ENCODE results near the gene TNFSF15.

Gene TNFSF15

DNA sequence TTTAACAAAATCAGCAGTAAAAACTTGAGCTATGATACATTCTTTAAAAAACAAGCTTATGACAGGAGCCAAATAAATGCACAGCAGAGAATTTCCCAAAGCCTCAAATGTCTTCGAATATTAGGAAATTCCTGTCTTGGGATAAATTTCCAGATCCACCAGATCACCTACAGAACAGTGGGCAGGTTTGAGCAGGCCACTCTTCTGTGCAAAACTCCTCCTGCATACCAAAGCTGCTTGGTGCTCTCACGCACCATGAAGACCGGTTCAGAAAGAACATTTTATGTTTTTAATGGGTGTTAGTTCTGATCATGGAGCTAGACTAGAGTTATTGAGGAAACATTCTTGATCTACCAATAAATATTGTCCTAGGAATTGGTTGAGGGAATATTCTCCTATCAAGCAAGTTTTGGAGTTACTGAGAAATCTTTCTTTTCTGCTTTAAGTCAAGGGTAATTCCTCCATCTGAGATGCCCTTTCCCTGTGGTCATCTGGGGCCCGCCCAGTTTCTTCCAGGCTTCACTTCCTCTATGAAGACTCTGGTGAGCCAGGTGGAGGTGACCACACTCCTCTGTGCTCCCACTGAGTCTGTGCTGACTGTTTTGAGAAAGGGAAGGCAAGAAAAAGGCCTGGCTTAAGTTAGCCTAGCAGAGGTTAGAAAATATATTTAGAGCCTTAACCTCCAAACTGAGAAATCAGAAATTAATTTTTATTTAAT, 17.9 kb downstream of the TNFSF15 start:
- no peak for DNase-seq (ENCODE audit: low spot score)

DNA sequence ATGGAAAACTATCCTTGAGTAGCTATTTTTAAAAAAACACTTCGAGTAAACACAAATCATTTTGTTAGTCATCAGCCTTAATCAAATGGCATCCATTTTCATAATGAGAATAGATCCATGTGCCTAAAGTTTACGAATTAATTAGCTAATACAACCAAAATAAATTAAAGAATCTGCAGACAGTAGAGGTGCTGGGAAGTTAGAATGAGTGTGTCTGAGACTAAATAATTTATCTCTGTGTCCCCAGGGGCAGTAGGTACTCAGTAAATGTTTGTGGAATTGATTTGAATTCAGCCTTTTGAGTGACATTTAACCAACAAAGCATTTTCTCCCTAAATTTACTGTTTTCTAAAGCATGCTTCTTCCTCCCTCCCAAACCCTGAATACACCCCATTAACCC, 18.6 kb downstream of the TNFSF15 start:
- DNase-seq (ENCODE audit: low spot score) = no peak

DNA sequence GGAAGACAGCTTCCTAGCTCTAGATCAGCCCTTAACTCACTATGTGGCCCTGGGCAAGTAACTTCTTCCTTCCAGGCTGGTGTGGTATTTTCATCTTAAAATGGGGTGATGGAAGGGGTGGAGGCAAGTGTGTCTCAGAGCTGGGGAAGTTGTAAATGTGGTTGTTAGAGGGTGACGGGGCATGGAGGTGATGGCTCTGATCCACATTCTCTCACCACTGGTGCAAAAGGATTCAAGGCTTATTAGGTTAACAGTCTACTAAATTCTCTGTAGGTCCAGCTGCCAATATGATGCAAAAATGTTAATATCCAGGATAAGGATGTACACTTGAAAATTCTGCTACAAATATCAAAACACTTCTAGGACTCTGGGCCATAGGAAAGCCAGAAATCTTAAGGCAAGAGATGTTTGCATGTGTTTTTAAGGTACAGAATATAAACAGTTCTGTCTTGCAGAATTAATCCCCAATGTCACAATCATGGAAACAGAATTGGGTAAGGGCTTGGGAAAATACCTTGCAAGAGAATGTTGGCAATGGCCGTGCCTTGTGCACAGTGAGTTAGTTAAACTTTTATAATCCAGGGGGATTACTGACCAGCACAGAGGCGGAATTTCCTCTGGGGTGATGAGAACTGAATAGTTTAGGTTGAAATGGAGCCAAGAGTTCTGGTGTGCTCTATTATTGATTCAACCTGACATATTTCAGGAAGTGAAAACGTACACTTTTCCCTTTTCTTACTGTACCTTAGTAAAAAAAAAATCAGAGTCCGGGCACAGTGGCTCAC, 19.8 kb downstream of the TNFSF15 start:
- DNase-seq (ENCODE audit: low spot score) = no peak

DNA sequence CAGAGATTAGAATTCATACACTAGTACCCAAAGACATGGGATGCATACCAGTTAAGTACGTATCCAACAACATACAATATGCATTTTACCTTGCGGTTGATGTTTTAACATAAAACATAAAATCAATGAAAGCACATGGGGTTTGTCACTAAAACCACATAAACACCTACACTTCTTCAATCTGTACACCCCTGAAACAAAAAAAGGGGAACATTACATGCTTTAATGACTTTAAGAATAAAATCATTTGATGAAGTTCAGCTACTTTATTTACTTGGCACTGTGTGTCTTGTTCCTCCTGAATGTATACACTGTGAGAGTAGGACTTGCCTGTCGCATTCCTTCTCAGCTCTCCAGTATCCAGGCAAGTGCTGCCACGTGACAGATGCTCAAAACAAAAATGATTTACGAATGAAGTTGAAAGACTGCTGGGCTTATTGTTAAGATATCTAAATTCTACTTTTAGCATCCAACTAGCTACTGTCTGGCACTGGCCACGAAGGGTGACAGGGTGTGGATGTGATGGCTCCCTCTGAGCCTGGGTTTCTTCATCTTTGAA, 21.0 kb downstream of the TNFSF15 start:
- no peak for DNase-seq (ENCODE audit: low spot score)

DNA sequence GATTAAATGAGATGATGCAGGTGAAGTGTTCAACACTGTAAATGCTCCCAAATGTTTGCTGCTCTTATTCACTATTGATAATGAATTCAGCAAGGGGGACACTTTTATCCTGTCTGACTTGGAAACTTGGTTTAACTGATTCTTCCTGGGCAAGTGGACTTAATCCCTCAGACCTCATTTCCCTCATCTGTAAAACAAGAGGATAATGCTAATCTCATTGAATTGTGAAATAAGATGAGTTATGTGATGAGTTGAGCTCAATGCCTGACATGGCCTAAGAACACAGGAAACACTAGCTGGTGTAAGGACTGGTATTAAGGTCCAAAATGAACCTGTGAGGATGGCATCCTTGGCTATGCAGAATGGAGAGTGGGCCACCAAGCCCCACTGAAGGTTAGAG, 23.3 kb downstream of the TNFSF15 start:
- no peak for DNase-seq (ENCODE audit: low spot score)

DNA sequence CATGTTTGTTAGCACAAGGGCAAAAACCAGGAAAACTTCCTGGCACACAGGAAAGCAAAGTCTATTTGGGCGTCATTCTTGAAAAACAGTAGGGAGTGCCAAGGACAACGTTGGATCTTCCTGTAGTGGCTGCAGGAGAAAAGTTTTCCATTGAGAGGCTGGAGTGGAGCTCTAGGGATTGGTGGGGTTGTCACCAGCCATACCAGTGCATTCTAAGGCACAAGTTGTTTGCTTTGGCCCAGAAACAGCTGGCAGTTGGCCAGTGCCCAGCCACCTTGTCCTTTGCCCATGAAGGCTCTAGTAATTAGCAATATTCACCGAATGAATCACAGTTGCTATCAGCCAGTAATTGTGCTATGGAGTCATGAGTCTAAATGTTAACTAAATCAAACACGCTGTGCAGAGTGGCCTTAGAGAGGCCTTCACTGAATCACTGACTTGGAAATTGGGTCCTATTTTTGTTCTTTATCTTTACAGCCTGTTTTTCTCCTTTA, 26.4 kb downstream of the TNFSF15 start:
- DNase-seq (ENCODE audit: low spot score) = no peak

DNA sequence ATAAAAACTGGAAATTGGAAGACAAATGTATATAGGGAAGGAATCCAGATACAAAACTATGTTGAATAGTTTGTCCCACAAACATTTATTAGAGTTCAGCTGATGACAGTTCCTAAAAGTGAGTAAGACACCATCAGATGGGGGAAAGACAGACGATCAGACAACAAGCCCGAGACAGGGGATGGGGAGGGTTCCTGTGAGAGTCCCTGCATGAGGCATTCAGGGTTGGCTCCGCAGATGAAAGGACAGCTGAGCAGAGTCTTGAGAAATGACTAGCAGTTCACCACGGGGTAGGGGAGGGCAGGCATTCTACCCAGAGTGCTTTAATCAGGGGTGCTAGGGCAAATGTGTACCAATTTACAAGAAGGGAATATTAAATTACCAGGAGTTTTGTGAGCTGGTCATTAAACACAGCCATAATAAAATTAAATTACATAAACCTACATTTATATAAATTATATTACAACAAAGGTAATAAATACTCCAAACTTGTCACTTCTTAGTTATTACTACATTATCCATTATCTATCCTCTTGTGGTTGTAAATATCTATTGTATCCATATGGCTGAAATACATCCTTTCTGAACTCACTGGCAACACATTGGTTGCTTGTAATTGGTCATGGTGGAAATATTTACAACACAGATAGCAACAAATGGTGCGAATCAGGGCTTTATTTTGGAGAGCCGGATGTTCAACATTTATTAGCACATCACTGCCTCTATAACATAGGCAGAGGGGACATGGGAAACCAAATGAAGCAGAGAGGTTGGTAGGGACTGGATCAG, 27.8 kb downstream of the TNFSF15 start:
- DNase-seq (ENCODE audit: low spot score) = no peak

DNA sequence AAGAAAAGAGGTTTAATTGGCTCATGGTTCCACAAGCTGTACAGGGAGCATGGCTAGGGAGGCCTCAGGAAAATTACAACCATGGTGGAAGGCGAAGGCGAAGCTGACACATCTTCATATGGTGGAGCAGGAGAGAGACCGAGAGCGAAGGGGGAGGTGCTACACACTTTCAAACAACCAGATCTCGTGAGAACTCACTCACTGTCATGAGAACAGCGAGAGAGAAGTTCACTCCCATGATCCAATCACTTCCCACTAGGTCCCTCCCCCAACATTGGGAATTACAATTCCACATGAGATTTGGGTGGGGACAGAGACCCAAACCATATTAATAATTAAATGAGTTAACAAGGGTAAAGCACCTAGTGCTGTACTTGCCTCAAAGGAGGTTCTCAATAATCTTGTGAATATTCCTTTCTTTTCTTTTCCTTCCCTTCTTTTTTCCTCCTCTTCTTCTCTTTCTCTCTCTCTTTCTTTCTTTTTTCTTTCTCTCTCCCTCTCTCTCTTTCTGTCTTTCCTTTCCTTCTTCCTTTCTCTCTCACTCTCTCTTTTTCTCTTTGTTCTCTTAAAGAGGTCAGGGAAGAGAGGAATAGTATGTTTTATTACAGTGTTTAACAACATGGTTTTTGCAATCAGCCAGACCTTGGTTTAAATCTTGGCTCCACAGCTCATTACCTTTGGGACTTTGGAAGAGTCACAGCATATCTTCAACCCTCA, 29.0 kb downstream of the TNFSF15 start:
- DNase-seq (ENCODE audit: low spot score) = no peak

DNA sequence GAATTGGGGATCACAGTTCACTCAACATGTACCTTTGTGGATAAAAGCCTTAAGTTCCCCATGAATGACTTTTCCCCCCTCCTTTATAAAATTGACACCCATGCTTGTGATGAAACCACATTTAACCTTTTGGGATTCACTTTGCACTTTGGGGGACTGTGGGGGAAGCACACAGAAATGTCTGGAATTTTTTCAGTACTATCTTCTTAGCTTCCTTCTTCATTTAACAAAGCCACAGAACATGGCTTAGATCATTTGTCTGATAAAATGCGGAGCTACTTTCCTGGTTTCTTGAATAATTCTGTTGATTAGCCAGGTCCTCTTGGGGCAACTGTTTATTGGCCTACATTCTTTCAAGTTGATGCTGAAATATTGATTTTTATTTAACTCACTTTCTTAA, 29.9 kb downstream of the TNFSF15 start:
- DNase-seq (ENCODE audit: low spot score) = no peak

DNA sequence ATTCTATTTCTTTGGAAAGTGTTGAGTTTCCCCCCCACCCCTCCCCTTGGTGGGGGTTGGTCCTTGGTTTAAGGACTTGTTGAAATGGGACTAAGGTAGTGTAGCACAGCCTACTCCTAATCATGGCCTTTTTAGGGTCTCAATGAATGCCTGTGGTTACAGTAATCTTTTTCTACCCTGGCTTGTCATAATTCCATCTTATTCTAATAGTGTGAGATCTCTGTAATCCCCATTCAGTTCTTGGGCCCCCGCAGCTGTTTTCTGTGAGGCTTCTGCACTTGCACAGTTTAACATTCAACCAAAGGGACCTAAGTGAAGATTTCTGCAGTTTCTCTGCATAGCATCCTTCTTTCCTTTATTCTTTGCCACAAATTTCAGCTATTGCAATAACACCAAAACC, 30.7 kb downstream of the TNFSF15 start:
- DNase-seq (ENCODE audit: low spot score) = no peak

DNA sequence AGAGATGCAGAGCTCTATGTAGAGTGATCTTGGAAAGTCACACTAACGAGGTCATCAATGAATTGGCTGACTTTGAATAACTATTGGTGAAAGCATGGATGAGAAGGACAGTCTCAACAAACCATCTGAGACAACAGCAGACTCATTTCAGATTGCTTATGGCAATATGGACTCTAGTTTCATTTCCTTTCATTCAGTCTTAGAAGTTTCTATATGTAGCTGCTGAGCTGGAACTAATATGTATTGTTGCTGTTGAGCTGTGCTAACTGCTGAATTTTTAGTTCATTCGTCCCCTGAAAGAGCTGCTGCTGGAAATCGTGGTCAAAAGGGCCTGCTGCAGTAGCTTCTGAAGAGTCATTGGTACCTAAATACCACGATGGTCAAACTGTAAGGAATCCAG, 31.3 kb downstream of the TNFSF15 start:
- DNase-seq (ENCODE audit: low spot score) = no peak

DNA sequence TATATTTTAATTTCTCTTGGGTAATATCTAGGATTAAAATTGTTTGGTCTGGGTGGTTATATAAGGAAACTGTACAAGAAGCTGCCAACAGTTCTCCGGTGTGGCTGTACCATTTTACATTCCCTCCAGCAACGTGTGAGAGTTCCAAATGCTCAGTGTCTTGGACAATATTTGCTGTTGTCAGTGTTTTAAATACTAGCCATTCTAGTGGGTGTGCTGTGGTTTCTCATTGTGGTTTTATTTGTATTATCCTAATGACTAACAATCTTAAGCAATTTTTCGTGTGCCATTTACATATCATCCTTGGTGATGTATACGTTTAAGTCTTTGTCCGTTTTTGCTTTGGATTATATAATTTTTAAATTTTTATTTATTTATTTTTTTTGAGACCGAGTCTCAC, 34.0 kb downstream of the TNFSF15 start:
- no peak for DNase-seq (ENCODE audit: low spot score)

DNA sequence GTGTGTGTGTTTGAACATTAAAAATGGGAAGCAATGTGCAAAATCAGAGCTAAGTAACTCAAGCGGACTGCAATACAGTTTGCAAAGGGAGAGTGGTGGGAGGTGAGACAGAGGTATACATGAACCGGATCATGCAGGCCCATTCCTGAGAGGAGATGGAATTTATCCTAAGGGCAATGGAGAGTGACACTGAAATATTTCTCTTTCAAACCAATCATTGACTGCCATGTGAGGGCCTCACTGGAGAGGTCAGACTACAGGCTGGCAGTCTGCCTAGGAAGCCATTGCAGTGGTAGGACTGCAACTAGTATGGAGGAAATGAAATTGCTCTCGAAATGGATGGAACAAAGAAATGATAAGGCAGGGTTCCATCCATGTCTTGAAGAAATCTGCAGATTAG, 34.8 kb downstream of the TNFSF15 start:
- no peak for DNase-seq (ENCODE audit: low spot score)

DNA sequence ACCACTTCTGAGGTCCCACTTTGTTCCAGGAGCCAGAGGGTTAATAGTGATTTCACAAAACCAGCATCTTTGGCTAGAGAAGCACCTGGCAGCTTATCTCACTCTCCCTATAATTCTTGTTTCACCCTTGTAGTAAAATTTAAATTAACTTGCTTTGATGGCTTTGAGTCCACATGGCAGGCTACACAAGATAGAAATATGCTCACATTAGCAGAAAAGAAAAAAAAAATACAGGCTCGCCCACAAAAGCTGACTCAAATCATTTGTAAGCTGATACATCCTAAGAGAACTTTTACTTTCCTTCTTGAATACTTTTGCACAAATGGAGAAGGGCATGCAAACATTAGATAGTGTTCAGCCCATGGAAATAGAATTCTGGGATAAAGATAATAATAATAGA, 36.2 kb downstream of the TNFSF15 start:
- no peak for DNase-seq (ENCODE audit: low spot score)

DNA sequence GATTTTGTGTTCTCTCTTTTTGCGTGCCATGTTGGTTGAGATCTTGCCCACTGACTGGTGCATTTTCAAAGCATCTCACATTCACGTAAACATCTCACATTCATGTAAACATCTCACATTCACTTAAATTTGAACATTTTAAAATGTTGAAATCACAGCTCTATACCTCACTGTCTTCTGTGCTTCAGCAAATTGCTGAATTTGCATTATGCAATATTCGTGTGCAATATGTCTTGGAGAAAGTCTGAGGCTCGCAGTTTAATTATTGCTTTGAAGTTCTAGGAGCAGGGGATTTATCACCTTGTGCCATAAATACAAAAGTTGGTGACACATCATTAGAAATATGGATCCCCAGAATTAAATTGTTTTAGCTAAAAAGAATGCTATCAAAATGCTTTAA, 42.6 kb downstream of the TNFSF15 start:
- DNase-seq (ENCODE audit: low spot score) = no peak

DNA sequence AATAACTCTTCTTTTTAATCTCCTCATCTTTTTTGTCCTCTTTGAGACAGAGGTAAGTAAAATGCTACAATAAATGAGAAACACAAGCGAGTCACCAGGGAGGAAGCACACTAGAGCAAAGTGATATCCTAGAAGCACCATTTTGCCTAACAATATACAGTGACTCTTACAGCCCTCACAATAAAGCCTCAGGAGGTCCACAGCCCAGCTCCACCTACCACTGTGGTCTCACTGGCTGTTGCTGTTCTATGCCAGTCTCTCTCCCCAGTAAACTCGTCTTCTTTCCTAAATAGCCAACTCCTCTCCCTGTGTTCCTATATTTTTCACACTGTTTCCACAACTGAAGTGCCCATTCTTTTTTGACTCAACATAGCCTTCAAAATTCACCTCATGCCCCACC, 44.3 kb downstream of the TNFSF15 start:
- DNase-seq (ENCODE audit: low spot score) = no peak

DNA sequence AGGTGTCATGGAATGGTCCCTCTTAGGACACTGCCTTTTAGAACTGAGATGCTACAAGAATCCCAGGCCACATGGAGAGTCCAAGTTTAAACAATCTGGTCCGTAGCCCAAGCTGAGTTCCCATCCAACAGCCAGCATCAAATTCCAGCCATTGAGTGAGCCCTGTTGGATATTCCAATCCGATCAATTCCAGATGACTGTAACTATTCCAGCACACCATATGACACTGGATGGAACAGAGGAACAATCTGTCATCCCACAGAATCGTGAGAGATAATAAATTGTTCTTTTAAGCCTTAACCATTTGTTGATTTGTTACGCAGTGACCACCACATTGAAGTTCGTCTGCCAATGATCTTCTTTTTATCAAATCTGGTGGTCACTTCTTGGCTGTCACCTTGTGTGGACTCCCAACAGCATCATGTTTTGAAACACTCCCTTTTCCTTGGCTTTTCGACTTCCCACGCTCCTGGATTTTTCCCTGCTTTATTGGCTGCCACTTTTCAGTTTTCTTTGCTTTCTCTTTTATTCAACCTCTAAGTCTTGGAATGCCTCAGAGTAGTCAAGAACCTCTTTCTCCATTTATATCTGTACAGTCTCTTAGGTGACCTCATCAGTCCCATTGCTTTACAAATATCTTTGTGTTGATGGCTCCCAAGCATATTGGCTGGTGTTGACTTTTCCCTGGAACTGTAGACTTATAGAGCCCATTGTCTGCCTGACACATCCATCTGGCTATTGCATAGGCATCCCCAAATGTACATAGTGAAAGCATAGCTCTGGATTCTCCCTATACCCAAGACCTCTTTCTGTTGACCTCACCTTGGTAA, 46.1 kb downstream of the TNFSF15 start:
- DNase-seq (ENCODE audit: low spot score) = no peak

DNA sequence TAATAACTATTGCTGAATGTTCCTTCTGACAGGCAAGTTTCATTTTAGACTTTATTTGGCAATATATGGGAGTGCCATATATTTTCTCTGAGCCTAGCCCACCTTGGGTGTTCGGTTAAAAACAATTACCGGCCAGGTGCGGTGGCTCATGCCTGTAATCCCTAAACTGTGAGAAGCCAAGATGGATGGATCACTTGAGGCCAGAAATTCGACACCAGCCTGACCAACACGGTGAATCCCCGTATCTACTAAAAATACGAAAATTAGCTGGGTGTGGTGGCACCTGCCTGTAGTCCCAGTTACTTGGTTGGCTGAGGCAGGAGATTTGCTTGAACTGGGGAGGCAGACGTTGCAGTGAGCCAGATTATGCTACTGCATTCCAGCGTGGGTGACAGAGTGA, 47.9 kb downstream of the TNFSF15 start:
- no peak for DNase-seq (ENCODE audit: low spot score)

DNA sequence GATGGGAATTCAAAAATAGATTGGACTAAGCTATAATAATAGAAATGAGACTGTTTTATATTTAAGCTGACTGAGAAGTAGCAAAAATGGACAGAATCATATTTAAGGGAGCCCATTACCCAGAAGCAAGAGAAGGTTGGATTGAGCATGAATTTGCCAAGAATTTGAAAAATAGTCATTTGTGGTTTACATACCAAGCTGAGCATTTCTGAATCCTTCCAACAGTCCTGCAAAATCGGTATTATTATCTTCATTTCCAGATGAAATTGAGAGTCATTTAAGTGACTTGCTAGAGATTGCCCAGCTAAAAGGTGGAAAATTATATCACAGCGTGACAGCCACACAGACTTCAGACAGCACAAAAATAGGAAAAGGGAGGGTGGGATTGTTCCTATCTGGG, 48.4 kb downstream of the TNFSF15 start:
- no peak for DNase-seq (ENCODE audit: low spot score)

DNA sequence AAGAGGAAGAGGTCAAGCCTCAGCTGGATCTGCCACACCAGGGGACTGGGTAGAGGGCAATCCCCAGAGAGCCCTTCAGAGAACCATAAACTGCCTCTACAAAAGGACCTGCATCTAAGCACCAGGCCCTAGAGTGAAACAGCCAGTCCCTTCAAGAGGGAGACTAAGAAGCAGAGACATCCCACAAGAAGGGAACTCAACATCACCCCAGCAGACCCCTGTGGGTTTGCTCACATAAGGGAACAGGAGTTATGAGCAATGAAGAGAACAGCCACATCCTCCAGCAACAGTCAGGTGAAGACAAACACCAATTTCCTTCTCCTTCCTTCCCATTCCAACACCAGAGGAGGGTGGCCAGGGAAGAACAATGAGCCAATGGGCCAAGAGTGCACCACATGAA, 48.9 kb downstream of the TNFSF15 start:
- no peak for DNase-seq (ENCODE audit: low spot score)

DNA sequence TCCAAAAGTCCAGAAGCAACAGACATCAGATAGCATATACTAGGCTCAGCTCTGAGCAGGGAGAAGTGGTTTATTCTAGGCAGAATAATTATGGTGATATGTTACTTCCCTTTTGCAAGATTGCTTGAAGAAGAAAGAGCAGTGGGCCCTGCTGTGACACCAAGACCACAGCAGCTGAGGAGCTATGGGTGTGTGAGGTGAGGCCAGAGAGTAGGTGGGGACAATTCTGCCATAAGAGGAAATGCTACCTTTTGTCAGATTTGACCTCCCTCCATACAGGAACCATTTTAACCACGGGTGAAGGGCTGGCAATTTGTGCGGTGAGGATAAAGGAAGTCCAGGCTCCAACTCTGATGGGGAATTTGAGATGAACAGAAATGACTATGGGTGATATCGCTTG, 51.3 kb downstream of the TNFSF15 start:
- DNase-seq (ENCODE audit: low spot score) = no peak

All from hematopoietic multipotent progenitor cell treated with erythropoietin and hydrocortisone succinate and interleukin-3 and kit ligand, for 15 days (in vitro differentiated cells).